HG03039 (cell line): Measurements from ENCODE around the gene PLAGL2.
"Not testable (repeated sequence)": the region's sequence is repeated elsewhere in the genome, so short reads cannot be mapped to it uniquely, and the experiment has no call there.

Source experiments
- ATAC-seq: cut with Tn5 transposase; IDR thresholded peaks from one replicate; pipeline ENCODE4 v1.9.1; 2021; ENCODE audit warnings: mild to moderate bottlenecking, moderate library complexity; ENCODE audit not compliant: unreplicated experiment

Gene PLAGL2

GRCh38 chr20:32207626-32208498 lies at the start of gene PLAGL2, which contains the start of gene POFUT1:
Gene PLAGL2 (minus strand): TSS chr20:32207743. CDS start chr20:32202178, 5,565 bp downstream.
Gene POFUT1 (plus strand): TSS chr20:32207880. CDS start chr20:32207942, 62 bp downstream.
- peak; percentile 78 for ATAC-seq

- no peak for ATAC-seq
Measured at GRCh38 chr20:32252189-32252588, 44.6 kb upstream of the PLAGL2 start.

GRCh38 chr20:32251470-32251869 lies 43.9 kb upstream of the PLAGL2 start:
- no peak for ATAC-seq

- ATAC-seq = no peak
Measured at GRCh38 chr20:32249030-32249738, 41.6 kb upstream of the PLAGL2 start.

- ATAC-seq = no peak
Measured at GRCh38 chr20:32248043-32248442, 40.5 kb upstream of the PLAGL2 start.

GRCh38 chr20:32246208-32246607 lies 38.7 kb upstream of the PLAGL2 start:
- not testable (repeated sequence) for ATAC-seq

- no peak for ATAC-seq
Measured at GRCh38 chr20:32244959-32245358, 37.4 kb upstream of the PLAGL2 start.

- ATAC-seq = no peak
Measured at GRCh38 chr20:32244150-32244823, 36.7 kb upstream of the PLAGL2 start.

- no peak for ATAC-seq
Measured at GRCh38 chr20:32241807-32242206, 34.3 kb upstream of the PLAGL2 start.

- ATAC-seq = no peak
Measured at GRCh38 chr20:32240205-32240604, 32.7 kb upstream of the PLAGL2 start.

- ATAC-seq = no peak
Measured at GRCh38 chr20:32238483-32239425, 31.2 kb upstream of the PLAGL2 start.

- no peak for ATAC-seq
Measured at GRCh38 chr20:32237419-32237818, 29.9 kb upstream of the PLAGL2 start.

GRCh38 chr20:32236819-32237218 lies 29.3 kb upstream of the PLAGL2 start:
- ATAC-seq = no peak

GRCh38 chr20:32236048-32236533 lies 28.5 kb upstream of the PLAGL2 start:
- no peak for ATAC-seq

- ATAC-seq = no peak
Measured at GRCh38 chr20:32235331-32236047, 27.9 kb upstream of the PLAGL2 start.

- ATAC-seq = no peak
Measured at GRCh38 chr20:32234135-32234808, 26.7 kb upstream of the PLAGL2 start.

GRCh38 chr20:32233286-32233685 lies 25.7 kb upstream of the PLAGL2 start:
- ATAC-seq = no peak

GRCh38 chr20:32232326-32232886 lies 24.9 kb upstream of the PLAGL2 start:
- no peak for ATAC-seq

GRCh38 chr20:32231847-32232246 lies 24.3 kb upstream of the PLAGL2 start:
- no peak for ATAC-seq
